Activated T-cell treated with anti-CD3 and anti-CD28 coated beads, Interleukin-2, amount 50 U/mL, for 72 hours (primary cell): ENCODE data around the gene MTHFD1L. TPM values are rescaled to one million over a fixed set of nuclear protein-coding genes. Genes with fewer than 3 reads are reported as not detected.
"Not testable (repeated sequence)": the region's sequence is repeated elsewhere in the genome, so short reads cannot be mapped to it uniquely, and the experiment has no call there.

Experiments used
- ATAC-seq, 2 donors: fragments of 150-1000 bp; cut with Tn5 transposase; replicated peaks in 1 of 2; 2 replicates each; pipeline ENCODE4 v1.10.0; 2021; ENCODE audit warnings: moderate library complexity in 2 of 2, mild to moderate bottlenecking in 1 of 2
- DNase-seq, 2 donors: peaks; one replicate each; pipeline ENCODE4 v3.0.0; 2021 to 2022; ENCODE audit warnings: mixed read lengths in 1 of 2
- H3K27ac Mint-ChIP-seq: one replicate; pipeline ENCODE4 v1.8.0; 2022; ENCODE audit warnings: mild to moderate bottlenecking, moderate library complexity, mixed read lengths
- H3K27me3 Mint-ChIP-seq: one replicate; pipeline ENCODE4 v1.8.0; 2022; ENCODE audit warnings: low read depth, mixed read lengths
- H3K36me3 Mint-ChIP-seq, 2 donors: one replicate each; pipeline ENCODE4 v1.8.0; 2022; ENCODE audit warnings: mixed read lengths in 2 of 2, mild to moderate bottlenecking in 1 of 2; ENCODE audit not compliant: insufficient read depth in 2 of 2
- H3K4me1 Mint-ChIP-seq: one replicate; pipeline ENCODE4 v1.8.0; 2022; ENCODE audit warnings: low read depth, mixed read lengths
- H3K4me3 Mint-ChIP-seq, 2 donors: one replicate each; pipeline ENCODE4 v1.8.0; 2022; ENCODE audit warnings: mild to moderate bottlenecking in 2 of 2, mixed read lengths in 2 of 2, moderate library complexity in 2 of 2
- H3K9me3 Mint-ChIP-seq, 2 donors: one replicate each; pipeline ENCODE4 v1.8.0; 2022; ENCODE audit warnings: mixed read lengths in 2 of 2
- total RNA-seq, 2 donors: library from RNA; stranded (reverse); gene quantifications; one replicate each; pipeline ENCODE4 v1.2.3, GENCODE V29; 2022

The MTHFD1L gene
- total RNA-seq, 2 donors from 2014 or later, result 138 to 155 TPM

- Mint-ChIP-seq H3K4me1 (no peaks in the 10 kb centered on the region), H3K9me3 (peaks cover 0 to 6% of the 10 kb centered on the region in 2 donors), H3K36me3 (peaks cover 19 to 40% of the 10 kb centered on the region in 2 donors), H3K4me3 (no peak overlapping the region), H3K27ac (no peak overlapping the region), H3K27me3 (no peaks in the 10 kb centered on the region)
- ATAC-seq, result no peak
- no peak for DNase-seq
Measured at GRCh38 chr6:151073701-151074100, 208.2 kb downstream of the MTHFD1L start.

DNA sequence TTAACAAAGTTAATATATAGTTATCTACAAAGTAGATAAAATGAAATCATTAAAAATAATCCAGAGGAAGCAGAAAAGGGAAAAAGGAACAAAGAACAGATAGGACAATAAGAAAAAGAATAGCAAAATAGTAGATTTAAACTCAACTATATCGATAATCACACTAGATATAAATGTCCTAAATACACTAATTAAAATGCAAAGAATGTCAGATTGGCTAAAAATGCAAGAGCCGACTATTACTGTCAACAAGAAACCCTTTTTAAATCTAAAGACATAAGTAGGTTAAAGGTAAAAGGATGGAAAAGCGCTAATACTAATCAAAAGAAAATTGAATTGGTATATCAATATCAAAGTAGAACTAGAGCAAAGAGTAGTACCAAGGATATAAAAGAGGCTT is 209.5 kb downstream of the MTHFD1L start:
- Mint-ChIP-seq H3K36me3 (peaks cover 20 to 38% of the 10 kb centered on the region in 2 donors), H3K4me1 (no peaks in the 10 kb centered on the region), H3K9me3 (peaks cover 0 to 6% of the 10 kb centered on the region in 2 donors), H3K4me3 (no peak overlapping the region), H3K27me3 (no peaks in the 10 kb centered on the region), H3K27ac (no peak overlapping the region)
- no peak for ATAC-seq
- DNase-seq, result no peak

DNA sequence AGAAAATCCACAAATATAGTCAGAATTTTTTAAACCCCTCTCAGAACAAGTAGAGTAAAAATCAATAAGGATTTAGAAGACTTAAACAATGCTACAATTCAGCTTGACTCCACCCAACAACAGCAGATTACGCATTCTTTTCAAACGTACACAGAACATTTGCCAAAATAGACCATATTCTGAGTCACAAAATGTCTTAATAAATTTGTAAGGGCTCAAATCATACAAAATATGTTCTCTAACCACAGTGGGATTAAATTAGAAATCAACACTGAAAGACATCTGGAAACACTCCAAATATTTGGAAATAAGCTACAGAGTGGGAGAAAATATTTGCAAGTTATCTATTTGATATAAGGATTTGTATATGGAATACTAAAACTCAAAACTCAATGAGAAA is 210.0 kb downstream of the MTHFD1L start:
- DNase-seq, result no peak
- ATAC-seq, result no peak
- Mint-ChIP-seq H3K4me3 (no peak overlapping the region), H3K27ac (no peak overlapping the region), H3K9me3 (peaks cover 0 to 6% of the 10 kb centered on the region in 2 donors), H3K36me3 (peaks cover 18 to 35% of the 10 kb centered on the region in 2 donors), H3K4me1 (no peaks in the 10 kb centered on the region), H3K27me3 (no peaks in the 10 kb centered on the region)

DNA sequence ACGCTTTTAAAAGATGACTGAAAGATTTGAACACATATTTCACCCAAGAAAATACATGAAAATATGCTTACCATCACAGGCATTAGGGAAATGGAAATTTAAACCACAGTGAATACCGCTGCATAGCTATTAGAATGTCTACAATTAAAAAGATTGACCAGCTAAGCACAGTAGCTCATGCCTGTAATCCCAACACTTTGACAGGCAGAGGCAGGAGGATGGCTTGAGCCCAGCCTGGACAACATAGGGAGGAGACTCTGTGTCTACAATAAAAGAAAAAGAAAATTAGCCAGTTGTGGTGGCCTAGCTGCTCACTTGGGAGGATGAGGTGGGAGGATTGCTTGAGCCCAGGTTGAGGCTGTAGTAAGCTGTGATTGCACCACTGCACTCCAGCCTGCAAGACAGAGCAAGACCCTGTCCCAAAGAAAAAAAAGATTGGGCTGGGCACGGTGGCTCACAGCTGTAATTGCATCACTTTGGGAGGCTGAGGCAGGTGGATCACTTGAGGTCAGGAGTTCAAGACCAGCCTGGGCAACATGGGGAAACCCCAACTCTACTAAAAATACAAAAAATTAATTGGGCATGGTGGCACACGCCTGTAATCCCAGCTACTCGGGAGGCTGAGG is 210.5 kb downstream of the MTHFD1L start:
- DNase-seq, result no peak
- ATAC-seq, result no peak
- H3K27me3 Mint-ChIP-seq, result no peaks in the 10 kb centered on the region

GRCh38 chr6:151078655-151079054 is 213.2 kb downstream of the MTHFD1L start:
- H3K9me3 Mint-ChIP-seq, result no peaks in the 10 kb centered on the region
- ATAC-seq, result no peak

More for the DNA sequence above, 210.5 kb downstream of the MTHFD1L start:
- Mint-ChIP-seq H3K27ac (no peak overlapping the region), H3K4me1 (no peaks in the 10 kb centered on the region), H3K9me3 (peaks cover 0 to 5% of the 10 kb centered on the region in 2 donors), H3K4me3 (no peak overlapping the region), H3K36me3 (peaks cover 16 to 33% of the 10 kb centered on the region in 2 donors)

DNA sequence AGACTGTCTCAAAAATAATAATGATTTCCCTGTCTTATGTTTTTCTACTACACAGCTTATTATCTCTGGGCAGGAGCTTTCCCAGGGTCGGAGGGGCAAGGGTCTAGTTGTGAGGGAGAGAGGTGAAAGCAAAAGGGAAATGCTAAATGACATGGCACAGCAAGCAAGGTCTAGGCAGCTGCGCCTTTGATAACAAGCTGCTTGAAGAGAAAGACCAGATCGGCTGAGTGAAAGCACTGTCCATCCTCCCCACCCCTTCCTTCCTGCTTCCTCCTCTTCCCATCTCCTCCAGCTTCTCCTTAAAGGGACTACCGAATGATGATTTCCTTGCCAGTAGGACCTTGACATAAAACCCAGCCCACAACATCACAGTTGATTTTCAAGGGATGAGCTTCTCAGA is 216.2 kb downstream of the MTHFD1L start:
- Mint-ChIP-seq H3K9me3 (no peaks in the 10 kb centered on the region), H3K4me1 (no peaks in the 10 kb centered on the region), H3K4me3 (no peak overlapping the region), H3K27me3 (no peaks in the 10 kb centered on the region), H3K36me3 (peaks cover 1 to 7% of the 10 kb centered on the region in 2 donors), H3K27ac (no peak overlapping the region)
- no peak for ATAC-seq
- DNase-seq, result no peak

More at GRCh38 chr6:151078655-151079054, 213.2 kb downstream of the MTHFD1L start:
- no peak overlapping the region for H3K4me3 Mint-ChIP-seq
- H3K27ac Mint-ChIP-seq, result no peak overlapping the region
- no peaks in the 10 kb centered on the region for H3K4me1 Mint-ChIP-seq
- no peak for DNase-seq
- no peaks in the 10 kb centered on the region for H3K27me3 Mint-ChIP-seq
- peaks cover 4 to 16% of the 10 kb centered on the region in 2 donors for H3K36me3 Mint-ChIP-seq

DNA sequence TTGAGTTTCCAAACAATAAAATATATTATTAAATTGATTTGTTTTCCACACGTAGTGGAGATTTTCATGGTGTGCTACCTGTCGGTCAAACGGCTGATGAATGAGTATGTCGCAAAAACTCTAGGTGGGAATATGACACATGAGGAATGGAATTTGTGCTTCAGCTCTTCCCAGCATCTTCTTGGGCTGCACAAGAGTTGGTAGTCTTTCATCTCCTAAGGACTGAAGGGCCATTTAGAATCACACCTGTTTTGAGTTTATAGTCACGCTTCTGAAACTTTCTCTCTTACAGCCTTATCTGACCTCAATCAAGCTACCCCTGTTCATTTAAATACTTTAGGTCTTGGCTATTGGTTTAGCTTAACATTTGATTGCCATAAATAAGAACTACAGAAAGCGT is 216.6 kb downstream of the MTHFD1L start:
- no peaks in the 10 kb centered on the region for H3K4me1 Mint-ChIP-seq
- H3K27me3 Mint-ChIP-seq, result no peaks in the 10 kb centered on the region
- DNase-seq (no peak), ATAC-seq (no peak)
- no peak overlapping the region for H3K27ac Mint-ChIP-seq
- no peak overlapping the region for H3K4me3 Mint-ChIP-seq
- peaks cover 1 to 5% of the 10 kb centered on the region in 2 donors for H3K36me3 Mint-ChIP-seq
- H3K9me3 Mint-ChIP-seq, result no peaks in the 10 kb centered on the region

- H3K4me3 Mint-ChIP-seq, result no peak overlapping the region
- DNase-seq (no peak), ATAC-seq (no peak)
- H3K27me3 Mint-ChIP-seq, result no peaks in the 10 kb centered on the region
- peaks cover 0 to 7% of the 10 kb centered on the region in 2 donors for H3K36me3 Mint-ChIP-seq
- H3K4me1 Mint-ChIP-seq, result no peaks in the 10 kb centered on the region
- no peaks in the 10 kb centered on the region for H3K9me3 Mint-ChIP-seq
- no peak overlapping the region for H3K27ac Mint-ChIP-seq
Measured at GRCh38 chr6:151084275-151084674, 218.8 kb downstream of the MTHFD1L start.

- ATAC-seq, H3K27ac Mint-ChIP-seq, H3K27me3 Mint-ChIP-seq, H3K4me3 Mint-ChIP-seq, DNase-seq, H3K4me1 Mint-ChIP-seq, H3K9me3 Mint-ChIP-seq: not testable (repeated sequence)
- peaks cover 0 to 14% of the 10 kb centered on the region in 2 donors for H3K36me3 Mint-ChIP-seq
Measured at GRCh38 chr6:151087055-151087454, 221.6 kb downstream of the MTHFD1L start.

DNA sequence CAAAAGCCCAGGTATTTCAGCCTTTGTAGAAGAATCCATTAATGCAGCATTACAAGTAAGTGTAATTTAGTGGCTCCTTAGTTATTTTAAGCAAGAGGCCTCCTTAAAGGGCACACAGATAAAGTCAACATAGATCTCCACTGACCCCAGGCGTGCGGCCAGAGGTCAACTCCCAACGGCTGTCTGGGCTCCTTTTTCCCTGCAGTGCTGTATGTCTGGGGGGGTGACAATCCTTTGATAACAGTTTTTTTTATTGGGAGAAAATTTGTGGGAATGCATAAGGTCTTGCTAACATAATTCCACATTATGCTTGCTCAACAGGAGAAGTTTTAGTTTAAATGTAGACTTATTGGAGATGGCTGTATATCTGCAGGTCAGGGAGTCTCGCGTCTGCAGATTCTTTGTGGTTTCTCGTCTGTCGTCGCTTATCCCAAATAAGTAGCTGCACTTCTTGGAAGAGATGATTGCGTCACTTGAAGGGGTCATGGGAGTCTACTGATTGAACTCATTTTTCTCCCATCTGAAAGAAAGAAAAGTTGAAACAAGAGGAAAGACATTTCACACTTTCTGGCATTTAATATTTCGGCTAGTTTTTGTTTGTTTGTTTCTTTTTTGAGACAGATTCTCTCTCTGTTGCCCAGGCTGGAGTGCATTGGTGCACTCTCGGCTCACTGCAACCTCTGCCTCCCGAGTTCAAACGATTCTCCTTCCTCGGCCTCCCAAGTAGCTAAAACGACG is 222.5 kb downstream of the MTHFD1L start:
- no peak for ATAC-seq
- H3K9me3 Mint-ChIP-seq, result no peaks in the 10 kb centered on the region
- H3K36me3 Mint-ChIP-seq, result peaks cover 5 to 20% of the 10 kb centered on the region in 2 donors
- H3K27ac Mint-ChIP-seq, result no peak overlapping the region
- no peak overlapping the region for H3K4me3 Mint-ChIP-seq
- no peaks in the 10 kb centered on the region for H3K4me1 Mint-ChIP-seq
- no peak for DNase-seq
- H3K27me3 Mint-ChIP-seq, result no peaks in the 10 kb centered on the region

DNA sequence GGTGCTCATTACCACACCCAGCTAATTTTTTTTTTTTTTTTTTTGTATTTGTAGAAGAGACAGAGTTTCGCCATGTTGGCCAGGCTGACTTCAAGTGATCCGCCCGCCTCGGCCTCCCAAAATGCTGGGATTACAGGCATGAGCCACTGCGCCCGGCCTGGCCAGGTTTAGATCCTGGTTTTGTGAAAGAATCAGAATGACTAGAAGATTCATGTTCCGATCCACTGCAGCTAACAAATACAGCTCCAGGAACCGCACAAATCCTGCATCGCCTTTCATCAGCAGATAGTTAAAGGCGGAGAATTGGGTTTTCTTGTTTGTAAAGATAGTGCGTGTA is 223.1 kb downstream of the MTHFD1L start:
- no peaks in the 10 kb centered on the region for H3K4me1 Mint-ChIP-seq
- no peaks in the 10 kb centered on the region for H3K27me3 Mint-ChIP-seq
- peaks cover 7 to 22% of the 10 kb centered on the region in 2 donors for H3K36me3 Mint-ChIP-seq
- DNase-seq (no peak), ATAC-seq (no peak)
- H3K9me3 Mint-ChIP-seq, result no peaks in the 10 kb centered on the region
- H3K4me3 Mint-ChIP-seq, result no peak overlapping the region
- H3K27ac Mint-ChIP-seq, result no peak overlapping the region

GRCh38 chr6:151088963-151089362 is 223.5 kb downstream of the MTHFD1L start:
- Mint-ChIP-seq H3K36me3 (peaks cover 9 to 23% of the 10 kb centered on the region in 2 donors), H3K27ac (no peak overlapping the region), H3K4me1 (no peaks in the 10 kb centered on the region), H3K9me3 (no peaks in the 10 kb centered on the region), H3K4me3 (no peak overlapping the region), H3K27me3 (no peaks in the 10 kb centered on the region)
- ATAC-seq (no peak), DNase-seq (no peak)

DNA sequence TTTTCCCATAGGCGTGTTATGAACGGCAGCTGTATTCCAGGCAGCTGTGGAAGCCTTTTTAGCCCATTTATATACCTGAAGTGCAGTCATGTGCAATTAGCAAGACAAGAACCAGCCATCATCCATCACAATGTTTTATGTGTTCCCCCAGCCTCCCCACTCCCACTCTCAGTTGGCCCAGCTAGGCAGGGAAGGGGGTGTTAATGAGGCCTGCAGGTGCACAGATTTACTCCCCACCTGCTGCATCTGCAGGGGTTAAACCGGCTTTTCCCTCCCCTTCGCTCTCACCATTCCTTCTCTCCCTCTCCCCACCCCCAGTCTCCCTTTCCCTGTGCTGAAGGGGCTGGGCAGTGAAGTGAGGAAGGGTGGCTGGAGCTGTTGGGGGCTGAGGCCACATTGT is 224.5 kb downstream of the MTHFD1L start:
- Mint-ChIP-seq H3K27ac (no peak overlapping the region), H3K4me3 (no peak overlapping the region), H3K27me3 (no peaks in the 10 kb centered on the region), H3K9me3 (no peaks in the 10 kb centered on the region), H3K36me3 (peaks cover 11 to 27% of the 10 kb centered on the region in 2 donors), H3K4me1 (no peaks in the 10 kb centered on the region)
- no peak for DNase-seq
- no peak for ATAC-seq
